HepG2 (cell line): ENCODE results near the gene UCKL1. TPM values are rescaled to one million over a fixed set of nuclear protein-coding genes. Genes with fewer than 3 reads are reported as not detected.

ENCODE experiments used
- ARNTL ChIP-seq: sonication (generic); formaldehyde crosslinking; IDR thresholded peaks from 2 replicates; pipeline ENCODE4 v1.4.0; 2020; ENCODE audit warnings: mild to moderate bottlenecking, missing genetic modification reagents
- ELF1 ChIP-seq: sonication (generic); formaldehyde crosslinking; IDR thresholded peaks from 2 replicates; pipeline ENCODE4 v1.4.0; 2020; ENCODE audit warnings: missing genetic modification reagents
- ESRRA ChIP-seq: sonication (generic); formaldehyde crosslinking; IDR thresholded peaks from 2 replicates; pipeline ENCODE4 v1.5.1; 2020; ENCODE audit warnings: mild to moderate bottlenecking, low read depth, missing genetic modification reagents
- IKZF4 ChIP-seq: sonication (generic); formaldehyde crosslinking; IDR thresholded peaks from 2 replicates; pipeline ENCODE4 v1.5.1; 2020; ENCODE audit warnings: borderline replicate concordance, mild to moderate bottlenecking, low read depth, missing genetic modification reagents; ENCODE audit errors: not compliant biosample characterization
- MYC ChIP-seq: sonication (generic); formaldehyde crosslinking; IDR thresholded peaks from 2 replicates; pipeline ENCODE4 v1.9.0; 2021; ENCODE audit warnings: missing genetic modification reagents, borderline replicate concordance
- NRL ChIP-seq: sonication (generic); formaldehyde crosslinking; IDR thresholded peaks from 2 replicates; pipeline ENCODE4 v1.5.0; 2020; ENCODE audit warnings: missing genetic modification reagents, mild to moderate bottlenecking, moderate library complexity, borderline replicate concordance
- SALL1 ChIP-seq: sonication (generic); formaldehyde crosslinking; IDR thresholded peaks from 2 replicates; pipeline ENCODE4 v1.8.0; 2022; ENCODE audit warnings: mild to moderate bottlenecking, missing genetic modification reagents
- SP1 ChIP-seq, 2 experiments: fragments of 450-650 bp in 1 of 2; sonication (generic) in 1 of 2; formaldehyde crosslinking in 1 of 2; IDR thresholded peaks; 2 replicates each; pipeline versions ENCODE4 v1.4.0 to v1.6.1; 2016 to 2020; ENCODE audit warnings: missing genetic modification reagents in 1 of 2
- SPEN ChIP-seq: sonication (generic); formaldehyde crosslinking; IDR thresholded peaks from 2 replicates; pipeline ENCODE4 v1.5.1; 2020; ENCODE audit warnings: low read depth, mild to moderate bottlenecking, missing genetic modification reagents
- SRSF1 ChIP-seq: fragments of 200-400 bp; formaldehyde crosslinking; optimal IDR thresholded peaks from 2 replicates; pipeline ENCODE3; 2017; ENCODE audit warnings: mild to moderate bottlenecking, low read depth, low read length, moderate library complexity
- TFE3 ChIP-seq: IDR thresholded peaks from 2 replicates; pipeline ENCODE4 v1.6.1; 2016
- TIGD3 ChIP-seq: sonication (generic); formaldehyde crosslinking; IDR thresholded peaks from 2 replicates; pipeline ENCODE4 v1.5.1; 2020; ENCODE audit warnings: mild to moderate bottlenecking, missing genetic modification reagents, borderline replicate concordance
- ZFP36L2 ChIP-seq: sonication (generic); formaldehyde crosslinking; IDR thresholded peaks from 2 replicates; pipeline ENCODE4 v1.4.0; 2020; ENCODE audit warnings: missing genetic modification reagents
- ZHX2 ChIP-seq, 2 experiments: sonication (generic) in 1 of 2; formaldehyde crosslinking in 1 of 2; IDR thresholded peaks; 2 replicates each; pipeline versions ENCODE4 v1.6.1 to v1.9.0; 2014 to 2022; ENCODE audit warnings: antibody characterized with exemption in 1 of 2, borderline replicate concordance in 1 of 2, inconsistent platforms in 1 of 2, low read depth in 1 of 2, missing genetic modification reagents in 1 of 2
- ZNF251 ChIP-seq: sonication (generic); formaldehyde crosslinking; IDR thresholded peaks from 2 replicates; pipeline ENCODE4 v1.9.0; 2021; ENCODE audit warnings: mild to moderate bottlenecking, missing genetic modification reagents
- ZNF282 ChIP-seq: fragments of 450-650 bp; IDR thresholded peaks from 2 replicates; pipeline ENCODE4 v1.6.1; 2018; ENCODE audit not compliant: partially characterized antibody
- ZNF354B ChIP-seq: sonication (generic); formaldehyde crosslinking; IDR thresholded peaks from 2 replicates; pipeline ENCODE4 v1.8.0; 2022; ENCODE audit warnings: mild to moderate bottlenecking, missing genetic modification reagents
- ZNF550 ChIP-seq: sonication (generic); formaldehyde crosslinking; IDR thresholded peaks from 2 replicates; pipeline ENCODE4 v1.4.0; 2020; ENCODE audit warnings: mild to moderate bottlenecking, missing genetic modification reagents, borderline replicate concordance
- ZNF772 ChIP-seq: sonication (generic); formaldehyde crosslinking; IDR thresholded peaks from 2 replicates; pipeline ENCODE4 v1.5.0; 2020; ENCODE audit warnings: mild to moderate bottlenecking, missing genetic modification reagents
- polyA plus RNA-seq, 8 experiments: library from polyadenylated mRNA; depleted of rRNA in 3 of 8; stranded (reverse) in 7 of 8; unstranded in 1 of 8; fragments of >200 nt; fragmentation: Illumina TruSeq in 4 of 8; extraction: Trizol in 4 of 8; gene quantifications; 2 replicates each; pipeline versions ENCODE4 v1.2.1 to v1.2.3, GENCODE V29; 2011 to 2016; ENCODE audit warnings: low read depth in 4 of 8, missing spikeins in 1 of 8, mixed read lengths in 1 of 8; ENCODE audit not compliant: insufficient read depth in 1 of 8
- total RNA-seq, 5 experiments: library from RNA; depleted of rRNA; stranded (reverse); fragments of >200 nt; fragmentation: Illumina TruSeq; extraction: Trizol; gene quantifications; 2 replicates each; pipeline ENCODE4 v1.2.3, GENCODE V29; 2016; ENCODE audit warnings: low read depth in 1 of 5

The UCKL1 gene
- total and polyA plus RNA-seq, 2 of the 13 experiments (the other 11 are each of a cell fraction or from before 2014, with no cell fraction given) = 50.2 to 126 TPM

GRCh38 chr20:63894358-63895201, 61.6 kb downstream of the UCKL1 start, which contains the start of gene DNAJC5 (continued):
- peak; percentile 77 for TF ChIP-seq ELF1 (CRISPR knock-in tag)
- TF ChIP-seq SPEN (CRISPR knock-in tag) = peak; percentile 81
- TF ChIP-seq SALL1 = peak; percentile 83; the same call in 1 of the 2 replicates
- TF ChIP-seq ZNF282 = no peak
- TF ChIP-seq ZHX2 (IDR thresholded peaks at IDR 0.05; ENCODE audit: low read depth) = peak; percentile 1; the same call in 1 of the 2 replicates
- no peak; the same call in 1 of the 2 replicates for TF ChIP-seq ZHX2 (CRISPR knock-in tag; IDR thresholded peaks at IDR 0.05; ENCODE audit: borderline replicate concordance)
- peak; percentile 17 for TF ChIP-seq IKZF4
- TF ChIP-seq ZNF772 (CRISPR knock-in tag) = peak; percentile 88
- TF ChIP-seq TIGD3 = no peak
- TF ChIP-seq ZNF354B (CRISPR knock-in tag) = no peak
- TF ChIP-seq ZNF251 = no peak
- peak; percentile 99 for TF ChIP-seq NRL (CRISPR knock-in tag)
- TF ChIP-seq ARNTL (CRISPR knock-in tag) = peak; percentile 69; the same call in 1 of the 2 replicates
- TF ChIP-seq TFE3 (CRISPR knock-in tag) = no peak
- TF ChIP-seq SP1 (IDR thresholded peaks at IDR 0.05) = no peak
- peak; percentile 96 for TF ChIP-seq SP1 (CRISPR knock-in tag; IDR thresholded peaks at IDR 0.05)
- TF ChIP-seq SRSF1 = no peak
- TF ChIP-seq ZNF550 = no peak
- TF ChIP-seq ZFP36L2 (CRISPR knock-in tag) = no peak
- peak; percentile 38; the same call in 1 of the 2 replicates for TF ChIP-seq ESRRA (CRISPR knock-in tag)
- TF ChIP-seq MYC (CRISPR knock-in tag) = peak; percentile 91
